ENCODE results near the gene CHST11. TPM values are rescaled to one million over a fixed set of nuclear protein-coding genes. Genes with fewer than 3 reads are reported as not detected.

Gene CHST11
- total and polyA plus RNA-seq, 9 of the 15 experiments (the other 6 are each of a cell fraction or from before 2014, with no cell fraction given) = 2.3 to 38.7 (median 15.0) TPM

GRCh38 chr12:104735801-104736200 lies 279.1 kb downstream of the CHST11 start:
- Histone ChIP-seq H3K4me3 (no peak overlapping the region), H4K20me1 (replicated peaks; ENCODE audit: control insufficient read depth, insufficient read depth, low read length) (peaks cover 3% of the 10 kb centered on the region; the same call in 1 of the 2 replicates), H3K4me2 (ENCODE audit: insufficient read depth, low read length) (no peak overlapping the region), H3K36me3 (ENCODE audit: control insufficient read depth, insufficient read depth, low read length) (no peaks in the 10 kb centered on the region), H2AFZ (ENCODE audit: low read depth, low read length) (no peak overlapping the region), H3K79me2 (ENCODE audit: control insufficient read depth, insufficient read depth, low read length) (no peaks in the 10 kb centered on the region), H3K9me3 (replicated peaks; ENCODE audit: control insufficient read depth, insufficient read depth, low read depth, low read length) (no peaks in the 10 kb centered on the region), H3K27me3 (ENCODE audit: control insufficient read depth in 2 of 2, insufficient read depth in 2 of 2, low read length in 2 of 2) (no peaks in the 10 kb centered on the region), H3K9ac (ENCODE audit: insufficient read depth in 1 of 2, low read depth in 2 of 2, low read length in 2 of 2) (no peak overlapping the region), H3K9me1 (ENCODE audit: control insufficient read depth, insufficient read depth, low read length) (no peaks in the 10 kb centered on the region), H3K27ac (ENCODE audit: extremely low read depth, low read depth, low read length) (no peak overlapping the region), H3K4me1 (replicated peaks in 1 of 2; ENCODE audit: control insufficient read depth in 2 of 2, insufficient read depth in 2 of 2, low read length in 2 of 2) (peaks cover 0 to 3% of the 10 kb centered on the region in 2 experiments; a peak in 1 of 5 replicates)
- FAIRE-seq (no peak), DNase-seq (ENCODE audit: extremely low read depth in 1 of 4, low spot score in 3 of 4) (no peak), ATAC-seq (no peak)
- in situ Hi-C loops (cut with MboI) (no loop called here), intact Hi-C loops (cut with micrococcal nuclease) (no loop called here)
- POLR2A ChIA-PET = interaction anchor here (0.5 kb wide), 1 partner anchor 232 kb away, joined by 3 read pairs; no protein-coding TSS in a partner anchor
- no TSS peak for BruUV-seq (replicated peaks)
- CTCF ChIA-PET (ENCODE audit: low intra/inter-chr PET ratio) = no interaction called here
- WGBS (ENCODE audit: insufficient coverage, low coverage, missing lambda C conversion rate) = 44% methylated on average over 2 of the region's 5 CpGs
- TF ChIP-seq ETS2 (tag; IDR thresholded peaks at IDR 0.05; ENCODE audit: borderline replicate concordance, poor library complexity, severe bottlenecking) = no peak
- TF ChIP-seq SIN3B (IDR thresholded peaks at IDR 0.05; ENCODE audit: low read depth) = no peak
- TF ChIP-seq ZNF41 (CRISPR knock-in tag; conservative IDR thresholded peaks at IDR 0.05) = no peak
- no peak for TF ChIP-seq MAFG (tag; conservative IDR thresholded peaks at IDR 0.05)
- TF ChIP-seq SLC30A9 (CRISPR knock-in tag; IDR thresholded peaks at IDR 0.05) = no peak
- no peak for TF ChIP-seq ETV5 (CRISPR knock-in tag; IDR thresholded peaks at IDR 0.05; ENCODE audit: low read depth)
- no peak for TF ChIP-seq PML (IDR thresholded peaks at IDR 0.05; ENCODE audit: low read length)
- no peak for TF ChIP-seq HDAC3 (IDR thresholded peaks at IDR 0.05; ENCODE audit: borderline replicate concordance, partially characterized antibody)
- no peak for TF ChIP-seq HSF4 (CRISPR knock-in tag; IDR thresholded peaks at IDR 0.05; ENCODE audit: borderline replicate concordance)
- TF ChIP-seq MIER1 (IDR thresholded peaks at IDR 0.05; ENCODE audit: low read depth) = no peak
- no peak for TF ChIP-seq ADNP (tag; IDR thresholded peaks at IDR 0.05)
- no peak for TF ChIP-seq RUNX1 (IDR thresholded peaks at IDR 0.05; ENCODE audit: low read depth)
- no peak for TF ChIP-seq HNRNPUL1 (IDR thresholded peaks at IDR 0.05; ENCODE audit: low read length)
- TF ChIP-seq BRD9 (IDR thresholded peaks at IDR 0.05; ENCODE audit: low read depth, partially characterized antibody) = no peak
- TF ChIP-seq KDM4B (IDR thresholded peaks at IDR 0.05; ENCODE audit: borderline replicate concordance in 2 of 2, low read depth in 1 of 2) = no peak
- TF ChIP-seq ARNT (IDR thresholded peaks at IDR 0.05) = no peak
